Stomach (tissue), 4 donors: ENCODE data around the gene KRT7.

Experiments
- EP300 ChIP-seq: sonication (generic); formaldehyde crosslinking; IDR thresholded peaks from one replicate; pipeline ENCODE4 v1.6.1; 2017; ENCODE audit warnings: antibody characterized with exemption
- POLR2AphosphoS5 ChIP-seq, 3 donors: sonication (generic); formaldehyde crosslinking; IDR thresholded peaks; one replicate each; pipeline ENCODE4 v1.6.1; 2016; ENCODE audit warnings: antibody characterized with exemption in 3 of 3
- TF ChIP-seq, protein P1 (sequence below), 7 experiments: fragments of 450-650 bp in 4 of 7; fragments of 200-600 bp in 3 of 7; sonication (generic) in 3 of 7; IDR thresholded peaks; one replicate each; pipeline ENCODE4 v1.5.1; 2016 to 2019; ENCODE audit warnings: antibody characterized with exemption in 7 of 7, control low read depth in 2 of 7, mild to moderate bottlenecking in 1 of 7

- TF ChIP-seq, protein P1, sequence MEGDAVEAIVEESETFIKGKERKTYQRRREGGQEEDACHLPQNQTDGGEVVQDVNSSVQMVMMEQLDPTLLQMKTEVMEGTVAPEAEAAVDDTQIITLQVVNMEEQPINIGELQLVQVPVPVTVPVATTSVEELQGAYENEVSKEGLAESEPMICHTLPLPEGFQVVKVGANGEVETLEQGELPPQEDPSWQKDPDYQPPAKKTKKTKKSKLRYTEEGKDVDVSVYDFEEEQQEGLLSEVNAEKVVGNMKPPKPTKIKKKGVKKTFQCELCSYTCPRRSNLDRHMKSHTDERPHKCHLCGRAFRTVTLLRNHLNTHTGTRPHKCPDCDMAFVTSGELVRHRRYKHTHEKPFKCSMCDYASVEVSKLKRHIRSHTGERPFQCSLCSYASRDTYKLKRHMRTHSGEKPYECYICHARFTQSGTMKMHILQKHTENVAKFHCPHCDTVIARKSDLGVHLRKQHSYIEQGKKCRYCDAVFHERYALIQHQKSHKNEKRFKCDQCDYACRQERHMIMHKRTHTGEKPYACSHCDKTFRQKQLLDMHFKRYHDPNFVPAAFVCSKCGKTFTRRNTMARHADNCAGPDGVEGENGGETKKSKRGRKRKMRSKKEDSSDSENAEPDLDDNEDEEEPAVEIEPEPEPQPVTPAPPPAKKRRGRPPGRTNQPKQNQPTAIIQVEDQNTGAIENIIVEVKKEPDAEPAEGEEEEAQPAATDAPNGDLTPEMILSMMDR (IDR thresholded peaks at IDR 0.05): no peak
- TF ChIP-seq POLR2AphosphoS5 (IDR thresholded peaks at IDR 0.05): no peak
- TF ChIP-seq EP300: no peak
Measured at GRCh38 chr12:52275686-52276085, 42.6 kb downstream of the KRT7 start.
